Measurements from ENCODE around the gene PYGO2.
A peak's percentile ranks its signal among the peaks of the same experiment; 100 is the strongest.

PYGO2 gene

GRCh38 chr1:154972517-154973343, 11.1 kb upstream of the PYGO2 start:
- Histone ChIP-seq H3K27me3 (ENCODE audit: insufficient read depth, poor library complexity, severe bottlenecking) (no peaks in the 10 kb centered on the region), H3K27ac (replicated peaks) (no peak overlapping the region), H3K4me3 (replicated peaks; ENCODE audit: insufficient read depth, low read length) (peak overlapping the region; percentile 53)
- no peak for TF ChIP-seq POLR2AphosphoS5 (IDR thresholded peaks at IDR 0.05; ENCODE audit: low read depth)
- no peak for TF ChIP-seq GABPA (IDR thresholded peaks at IDR 0.05; ENCODE audit: low read depth)
- no peak for TF ChIP-seq CTCF (IDR thresholded peaks at IDR 0.05; ENCODE audit: insufficient read depth, low read length)
- no peak for TF ChIP-seq REST (IDR thresholded peaks at IDR 0.05; ENCODE audit: insufficient replicate concordance, low read depth)
- no peak for TF ChIP-seq SPI1 (IDR thresholded peaks at IDR 0.05; ENCODE audit: borderline replicate concordance, low read depth)
- DNase-seq (ENCODE audit: low read depth in 1 of 2, low spot score in 1 of 2): no peak

- no peak overlapping the region for H3K4me3 ChIP-seq (replicated peaks; ENCODE audit: insufficient read depth, low read length)
These were observed 10.6 kb upstream of the PYGO2 start for GRCh38 chr1:154972213-154972516.

More at GRCh38 chr1:154972213-154972516, 10.6 kb upstream of the PYGO2 start:
- H3K27ac ChIP-seq (replicated peaks): no peak overlapping the region
- TF ChIP-seq REST (IDR thresholded peaks at IDR 0.05; ENCODE audit: insufficient replicate concordance, low read depth) (no peak), SPI1 (IDR thresholded peaks at IDR 0.05; ENCODE audit: borderline replicate concordance, low read depth) (no peak), POLR2AphosphoS5 (IDR thresholded peaks at IDR 0.05; ENCODE audit: low read depth) (no peak), CTCF (IDR thresholded peaks at IDR 0.05; ENCODE audit: insufficient read depth, low read length) (no peak), GABPA (IDR thresholded peaks at IDR 0.05; ENCODE audit: low read depth) (no peak)
- no peaks in the 10 kb centered on the region for H3K27me3 ChIP-seq (ENCODE audit: insufficient read depth, poor library complexity, severe bottlenecking)
- DNase-seq (ENCODE audit: low read depth in 1 of 2, low spot score in 1 of 2): no peak
